ENCODE results near the gene UMAD1.

DNA sequence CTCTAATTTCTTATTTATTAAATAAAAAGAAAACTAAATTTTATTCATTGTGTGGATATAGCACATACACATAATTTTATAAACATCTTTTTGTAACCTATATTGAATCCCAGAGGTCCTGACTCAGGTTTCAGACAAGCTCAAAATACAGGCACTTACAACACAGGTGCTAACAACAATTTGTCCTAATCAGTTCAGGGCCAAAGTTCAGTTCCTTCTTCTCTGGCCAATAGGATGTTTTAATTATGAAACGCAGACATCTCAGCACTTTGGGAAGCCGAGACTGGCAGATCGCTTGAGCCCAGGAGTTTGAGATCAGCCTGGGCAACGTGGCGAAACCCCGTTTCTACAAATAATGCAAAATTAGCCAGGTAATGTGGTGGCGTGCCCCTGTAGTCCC, 62.9 kb downstream of the UMAD1 start:
- TF ChIP-seq CREB1 (CRISPR knock-in tag; IDR thresholded peaks at IDR 0.05; ENCODE audit: low read depth) (no peak), CTCF (conservative IDR thresholded peaks at IDR 0.05; ENCODE audit: low read depth in 2 of 2) (no peak), POLR2AphosphoS5 (IDR thresholded peaks at IDR 0.05; ENCODE audit: low read depth) (no peak), EZH2phosphoT487 (IDR thresholded peaks at IDR 0.05; ENCODE audit: unreplicated experiment) (no peak), EZH2 (IDR thresholded peaks at IDR 0.05; ENCODE audit: low read depth, unreplicated experiment) (no peak)
